BJ (cell line): ENCODE data around the gene NFATC3. TPM values are rescaled to one million over a fixed set of nuclear protein-coding genes. Genes with fewer than 3 reads are reported as not detected.

Experiments
- CTCF ChIA-PET: fragments of 350-600 bp; formaldehyde crosslinking; extraction: SDS; loops from one replicate; lab custom pipeline; 2021; ENCODE audit warnings: antibody characterized with exemption, inconsistent platforms; lab: Yijun Ruan, JAX
- POLR2A ChIA-PET: fragments of 300-600 bp; sonication (Branson Sonifier 250); formaldehyde crosslinking; extraction: SDS; loops from one replicate; lab custom pipeline; 2021; ENCODE audit warnings: antibody characterized with exemption; lab: Charles Lee
- DNase-seq: peaks from one replicate; pipeline ENCODE4 v3.0.0-alpha.2; 2011; ENCODE audit warnings: low read depth
- H3K27me3 ChIP-seq: 2 replicates; pipeline ENCODE4 v1.6.0; 2011; ENCODE audit warnings: low read length; ENCODE audit not compliant: control insufficient read depth, insufficient read depth
- H3K36me3 ChIP-seq: 2 replicates; pipeline ENCODE4 v1.5.1; 2011; ENCODE audit warnings: low read length; ENCODE audit not compliant: control insufficient read depth, insufficient read depth
- H3K4me3 ChIP-seq: 2 replicates; pipeline ENCODE4 v1.5.1; 2011; ENCODE audit warnings: low read depth, mild to moderate bottlenecking, control low read depth, low read length
- CTCF ChIP-seq: IDR thresholded peaks from 2 replicates; pipeline ENCODE4 v1.5.1; 2011; ENCODE audit warnings: low read depth, mild to moderate bottlenecking, control low read depth, inconsistent platforms, low read length, moderate library complexity; ENCODE audit not compliant: insufficient read depth
- polyA plus RNA-seq: library from polyadenylated mRNA; depleted of rRNA; stranded (reverse); fragments of >200 nt; gene quantifications from 2 replicates; pipeline ENCODE4 v1.2.3, GENCODE V29; 2011

NFATC3 gene
- polyA plus RNA-seq, 1 experiment, result 10.5 TPM

GRCh38 chr16:68250951-68251350 is 165.8 kb downstream of the NFATC3 start:
- H3K27me3 ChIP-seq, result no peaks in the 10 kb centered on the region
- CTCF ChIA-PET, result interaction anchor here (1.1 to 4.3 kb wide), 4 partner anchors 11 to 78 kb away, joined by 3 to 20 read pairs (median 6); partner anchors contain the start of gene SLC7A6
- no peak for TF ChIP-seq CTCF
- peaks cover 19% of the 10 kb centered on the region for H3K36me3 ChIP-seq
- no peak for DNase-seq
- POLR2A ChIA-PET, result no interaction called here
- H3K4me3 ChIP-seq, result no peak overlapping the region

- no peak for DNase-seq
- Histone ChIP-seq H3K27me3 (no peaks in the 10 kb centered on the region), H3K36me3 (peaks cover 19% of the 10 kb centered on the region), H3K4me3 (no peak overlapping the region)
- POLR2A ChIA-PET, result no interaction called here
- TF ChIP-seq CTCF, result no peak
- CTCF ChIA-PET, result interaction anchor here (1.0 to 14.3 kb wide), 5 partner anchors 10 to 72 kb away, joined by 3 to 310 read pairs (median 8); partner anchors contain the start of gene SLC7A6
These were observed 166.7 kb downstream of the NFATC3 start for GRCh38 chr16:68251832-68252231.

- peaks cover 19% of the 10 kb centered on the region for H3K36me3 ChIP-seq
- no peak for TF ChIP-seq CTCF
- no peak for DNase-seq
- ChIA-PET CTCF (interaction anchor here (1.0 to 14.3 kb wide), 5 partner anchors 10 to 72 kb away, joined by 3 to 310 read pairs (median 8); partner anchors contain the start of gene SLC7A6), POLR2A (no interaction called here)
- no peak overlapping the region for H3K4me3 ChIP-seq
- H3K27me3 ChIP-seq, result no peaks in the 10 kb centered on the region
These were observed 167.2 kb downstream of the NFATC3 start for GRCh38 chr16:68252383-68252782.

GRCh38 chr16:68253721-68254120 is 168.6 kb downstream of the NFATC3 start:
- no peak for DNase-seq
- POLR2A ChIA-PET, result no interaction called here
- Histone ChIP-seq H3K4me3 (no peak overlapping the region), H3K36me3 (peaks cover 19% of the 10 kb centered on the region), H3K27me3 (no peaks in the 10 kb centered on the region)
- no peak for TF ChIP-seq CTCF
- CTCF ChIA-PET, result interaction anchor here (1.4 to 14.3 kb wide), 3 partner anchors 8 to 70 kb away, joined by 8 to 310 read pairs (median 20); partner anchors contain the start of gene SLC7A6

GRCh38 chr16:68255712-68256111 is 170.5 kb downstream of the NFATC3 start:
- no peak overlapping the region for H3K4me3 ChIP-seq
- ChIA-PET CTCF (interaction anchor here (0.7 to 14.3 kb wide), 3 partner anchors 9 to 266 kb away, joined by 3 to 310 read pairs (median 6); partner anchors contain the start of gene SLC7A6), POLR2A (no interaction called here)
- H3K36me3 ChIP-seq, result peaks cover 23% of the 10 kb centered on the region
- DNase-seq, result no peak
- TF ChIP-seq CTCF, result no peak
- H3K27me3 ChIP-seq, result no peaks in the 10 kb centered on the region
